PFSK-1 (cell line): ENCODE measurements around the gene NOBOX.

Experiments
- POLR2AphosphoS5 ChIP-seq: IDR thresholded peaks from 2 replicates; pipeline ENCODE4 v1.6.1; 2012; ENCODE audit warnings: low read depth, mild to moderate bottlenecking, control low read depth, low read length, moderate library complexity
- TAF1 ChIP-seq: IDR thresholded peaks from 2 replicates; pipeline ENCODE4 v1.6.1; 2012; ENCODE audit warnings: low read length, control low read depth, borderline replicate concordance; ENCODE audit not compliant: insufficient read depth

- TF ChIP-seq TAF1 (no peak), POLR2AphosphoS5 (no peak)
These were observed 13.0 kb downstream of the NOBOX start for GRCh38 chr7:144390481-144390880.
